ENCODE measurements around the gene KRT85. TPM values are rescaled to one million over a fixed set of nuclear protein-coding genes. Genes with fewer than 3 reads are reported as not detected.
A peak's percentile ranks its signal among the peaks of the same experiment; 100 is the strongest.
"Not testable (repeated sequence)": the region's sequence is repeated elsewhere in the genome, so short reads cannot be mapped to it uniquely, and the experiment has no call there.

The KRT85 gene
- total RNA-seq, 5 donors from 2014 or later (not counting 1 experiment from before 2014, with no cell fraction given), result not detected

DNA sequence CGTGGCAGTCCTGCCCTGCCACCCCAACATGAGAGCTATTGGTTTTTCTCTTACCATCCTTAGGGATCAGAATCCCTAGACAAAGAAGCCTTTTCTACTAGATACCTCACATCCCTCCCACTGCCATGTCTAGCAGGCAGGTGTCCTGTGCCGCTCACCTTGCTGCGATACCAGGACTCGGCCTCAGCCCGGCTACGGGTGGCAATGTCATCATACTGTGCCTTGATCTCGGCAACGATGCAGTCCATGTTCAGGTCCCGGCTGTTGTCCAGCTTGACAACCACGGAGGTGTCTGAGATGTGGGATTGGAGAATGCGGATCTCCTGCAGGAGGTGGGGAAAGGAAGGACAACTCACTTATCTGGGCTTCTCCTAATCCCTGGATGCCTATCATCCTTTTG lies 50.6 kb downstream of the KRT85 start:
- CTCF ChIA-PET, result no interaction called here
- Mint-ChIP-seq H3K27me3 (peaks cover 26 to 44% of the 10 kb centered on the region in 2 donors), H3K36me3 (no peaks in the 10 kb centered on the region), H3K4me1 (peaks cover 0 to 2% (median 0%) of the 10 kb centered on the region in 3 donors), H3K9me3 (no peaks in the 10 kb centered on the region), H3K4me3 (no peak overlapping the region), H3K27ac (no peak overlapping the region)
- DNase-seq (no peak), ATAC-seq (replicated peaks in 1 of 4) (no peak)
- Histone ChIP-seq H3K4me3 (ENCODE audit: control insufficient read depth in 1 of 2, extremely low read depth in 1 of 2, low read length in 1 of 2) (no peak overlapping the region), H3K9me3 (no peaks in the 10 kb centered on the region), H3K36me3 (ENCODE audit: control insufficient read depth in 2 of 2, extremely low read depth in 1 of 2, insufficient read depth in 1 of 2, low read length in 1 of 2) (no peaks in the 10 kb centered on the region), H3K4me1 (ENCODE audit: control insufficient read depth in 1 of 2, extremely low read depth in 1 of 2, insufficient read depth in 2 of 2, low read length in 2 of 2) (no peaks in the 10 kb centered on the region), H3K27me3 (replicated peaks in 1 of 2; ENCODE audit: control insufficient read depth in 2 of 2, extremely low read depth in 1 of 2, insufficient read depth in 2 of 2, low read length in 1 of 2) (peaks cover 0 to 65% of the 10 kb centered on the region in 2 experiments), H3K27ac (ENCODE audit: low read length) (no peak overlapping the region)
- POLR2A ChIA-PET, result no interaction called here
- 91% methylated on average over 4 of the region's 11 CpGs for WGBS (ENCODE audit: insufficient coverage)

DNA sequence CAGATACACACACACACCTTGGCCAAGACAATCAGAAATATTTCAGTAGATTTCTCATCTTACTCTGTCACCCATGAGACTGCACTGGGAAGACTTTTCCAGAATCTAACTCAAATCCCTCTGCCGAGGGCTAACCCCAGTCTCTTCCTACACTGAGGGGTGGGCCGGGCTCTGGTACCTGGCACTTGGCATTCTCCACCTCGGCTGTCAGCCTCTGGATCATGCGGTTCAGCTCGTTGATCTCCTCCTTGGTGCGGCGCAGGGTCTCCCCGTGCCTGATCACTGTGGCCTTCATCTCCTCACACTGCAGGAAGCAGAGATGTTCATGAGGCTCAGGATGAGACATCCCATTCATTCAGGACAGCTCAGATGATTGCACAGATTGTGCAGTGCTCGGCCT lies 51.0 kb downstream of the KRT85 start:
- CTCF ChIA-PET, result no interaction called here

DNA sequence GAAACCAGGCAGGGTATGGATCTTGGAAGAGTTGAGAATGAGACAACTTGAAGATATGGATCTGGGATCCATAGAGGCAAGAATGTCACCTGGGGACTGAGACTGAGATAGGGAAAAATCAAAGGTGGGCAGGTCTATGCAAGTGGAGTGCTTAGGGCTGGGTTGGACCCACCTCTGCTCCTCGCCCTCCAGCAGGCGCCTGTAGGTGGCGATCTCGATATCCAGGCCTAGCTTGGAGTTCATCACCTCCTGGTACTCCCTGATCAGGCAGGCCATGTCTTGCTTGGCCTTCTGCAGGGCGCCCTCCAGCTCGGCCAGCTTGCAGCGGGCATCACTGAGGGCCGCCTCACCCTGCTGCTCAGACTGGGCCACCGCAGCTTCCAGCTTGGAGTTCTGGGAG lies 51.6 kb downstream of the KRT85 start:
- POLR2A ChIA-PET; CTCF ChIA-PET; H3K27ac Mint-ChIP-seq; H3K4me3 Mint-ChIP-seq; H3K9me3 ChIP-seq; H3K36me3 ChIP-seq (ENCODE audit: control insufficient read depth in 2 of 2, extremely low read depth in 1 of 2, insufficient read depth in 1 of 2, low read length in 1 of 2); H3K4me1 ChIP-seq (ENCODE audit: control insufficient read depth in 1 of 2, extremely low read depth in 1 of 2, insufficient read depth in 2 of 2, low read length in 2 of 2); H3K36me3 Mint-ChIP-seq; H3K4me1 Mint-ChIP-seq; H3K4me3 ChIP-seq (ENCODE audit: control insufficient read depth in 1 of 2, extremely low read depth in 1 of 2, low read length in 1 of 2); ATAC-seq (replicated peaks in 1 of 4); H3K9me3 Mint-ChIP-seq; H3K27ac ChIP-seq (ENCODE audit: low read length): not testable (repeated sequence)
- peak in 4 of 35 experiments; percentile 11 to 22 (median 20) for DNase-seq
- 68% methylated on average over 4 of the region's 9 CpGs for WGBS (ENCODE audit: insufficient coverage)
- H3K27me3 ChIP-seq (replicated peaks in 1 of 2; ENCODE audit: control insufficient read depth in 2 of 2, extremely low read depth in 1 of 2, insufficient read depth in 2 of 2, low read length in 1 of 2), result peaks cover 3 to 65% of the 10 kb centered on the region in 2 experiments
- H3K27me3 Mint-ChIP-seq, result peaks cover 32 to 48% of the 10 kb centered on the region in 2 donors

More for the DNA sequence above, 51.0 kb downstream of the KRT85 start:
- H3K27me3 ChIP-seq (replicated peaks in 1 of 2; ENCODE audit: control insufficient read depth in 2 of 2, extremely low read depth in 1 of 2, insufficient read depth in 2 of 2, low read length in 1 of 2), result peaks cover under 1 to 64% of the 10 kb centered on the region in 2 experiments
- Mint-ChIP-seq H3K36me3 (no peaks in the 10 kb centered on the region), H3K27ac (no peak overlapping the region), H3K27me3 (peaks cover 29 to 45% of the 10 kb centered on the region in 2 donors), H3K9me3 (no peaks in the 10 kb centered on the region), H3K4me3 (no peak overlapping the region), H3K4me1 (peaks cover 0 to 2% (median 0%) of the 10 kb centered on the region in 3 donors)
- POLR2A ChIA-PET, result no interaction called here
- no peaks in the 10 kb centered on the region for H3K9me3 ChIP-seq
- no peak overlapping the region for H3K27ac ChIP-seq (ENCODE audit: low read length)
- DNase-seq (no peak), ATAC-seq (replicated peaks in 1 of 4) (no peak)
- no peaks in the 10 kb centered on the region for H3K36me3 ChIP-seq (ENCODE audit: control insufficient read depth in 2 of 2, extremely low read depth in 1 of 2, insufficient read depth in 1 of 2, low read length in 1 of 2)
- no peaks in the 10 kb centered on the region for H3K4me1 ChIP-seq (ENCODE audit: control insufficient read depth in 1 of 2, extremely low read depth in 1 of 2, insufficient read depth in 2 of 2, low read length in 2 of 2)
- WGBS (ENCODE audit: insufficient coverage), result 91% methylated on average over 9 of the region's 9 CpGs
- no peak overlapping the region for H3K4me3 ChIP-seq (ENCODE audit: control insufficient read depth in 1 of 2, extremely low read depth in 1 of 2, low read length in 1 of 2)

DNA sequence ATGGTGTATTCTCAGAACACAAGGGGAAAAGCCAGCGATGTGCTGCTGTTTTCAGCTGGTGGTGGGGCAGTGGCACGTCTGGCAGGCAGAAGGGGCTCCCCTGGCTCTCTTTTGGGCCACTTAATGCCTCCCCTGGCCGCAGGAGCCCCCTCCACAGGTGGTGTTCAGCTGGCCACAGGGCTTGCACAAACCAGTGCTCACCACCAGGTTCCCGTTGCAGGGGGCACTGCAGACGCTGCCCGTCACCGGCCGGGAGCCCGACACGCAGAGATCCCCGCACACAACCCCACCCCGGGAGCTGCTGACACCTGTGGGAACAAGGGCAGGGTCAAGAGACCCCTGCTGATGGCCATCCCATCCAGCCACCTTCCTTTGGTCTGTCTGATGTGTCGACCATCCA lies 52.8 kb downstream of the KRT85 start:
- H3K4me3 ChIP-seq (ENCODE audit: control insufficient read depth in 1 of 2, extremely low read depth in 1 of 2, low read length in 1 of 2), result no peak overlapping the region
- peaks cover 3 to 62% of the 10 kb centered on the region in 2 experiments for H3K27me3 ChIP-seq (replicated peaks in 1 of 2; ENCODE audit: control insufficient read depth in 2 of 2, extremely low read depth in 1 of 2, insufficient read depth in 2 of 2, low read length in 1 of 2)
- ChIA-PET CTCF (no interaction called here), POLR2A (no interaction called here)
- H3K36me3 ChIP-seq (ENCODE audit: control insufficient read depth in 2 of 2, extremely low read depth in 1 of 2, insufficient read depth in 1 of 2, low read length in 1 of 2), result no peaks in the 10 kb centered on the region
- ATAC-seq (replicated peaks in 1 of 4), result no peak
- H3K4me1 ChIP-seq (ENCODE audit: control insufficient read depth in 1 of 2, extremely low read depth in 1 of 2, insufficient read depth in 2 of 2, low read length in 2 of 2), result no peaks in the 10 kb centered on the region
- Mint-ChIP-seq H3K27ac (no peak overlapping the region), H3K9me3 (no peaks in the 10 kb centered on the region), H3K4me1 (peaks cover 0 to 2% (median 0%) of the 10 kb centered on the region in 3 donors), H3K27me3 (peaks cover 36 to 48% of the 10 kb centered on the region in 2 donors), H3K36me3 (no peaks in the 10 kb centered on the region), H3K4me3 (no peak overlapping the region)
- no peak for DNase-seq
- no peaks in the 10 kb centered on the region for H3K9me3 ChIP-seq
- no peak overlapping the region for H3K27ac ChIP-seq (ENCODE audit: low read length)
- 83% methylated on average over 11 of the region's 13 CpGs for WGBS (ENCODE audit: insufficient coverage)

DNA sequence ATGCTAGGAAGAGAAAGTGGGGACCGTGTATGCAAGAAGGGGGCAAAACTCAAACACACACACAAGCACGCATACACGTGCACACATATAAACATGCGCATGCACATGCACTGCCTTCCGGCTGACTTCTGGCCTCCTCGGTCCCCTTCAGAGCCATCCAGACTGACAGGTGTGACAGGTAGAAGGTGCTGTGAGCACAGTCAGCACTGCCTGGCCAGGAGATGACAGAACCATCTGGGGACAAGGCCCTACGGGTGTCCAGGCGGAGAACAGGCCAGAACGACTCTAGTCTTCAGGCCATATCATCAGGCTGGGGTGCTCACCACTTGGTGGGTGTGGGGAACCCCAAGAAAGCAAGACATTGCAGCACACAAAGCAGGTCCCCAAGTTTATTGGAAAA lies 53.4 kb downstream of the KRT85 start:
- ChIA-PET POLR2A (no interaction called here), CTCF (no interaction called here)
- Mint-ChIP-seq H3K4me3 (no peak overlapping the region), H3K4me1 (peaks cover 1 to 3% (median 2%) of the 10 kb centered on the region in 3 donors), H3K9me3 (no peaks in the 10 kb centered on the region), H3K27ac (no peak overlapping the region), H3K27me3 (peaks cover 36 to 50% of the 10 kb centered on the region in 2 donors), H3K36me3 (no peaks in the 10 kb centered on the region)
- no peaks in the 10 kb centered on the region for H3K4me1 ChIP-seq (ENCODE audit: control insufficient read depth in 1 of 2, extremely low read depth in 1 of 2, insufficient read depth in 2 of 2, low read length in 2 of 2)
- no peak for DNase-seq
- no peaks in the 10 kb centered on the region for H3K36me3 ChIP-seq (ENCODE audit: control insufficient read depth in 2 of 2, extremely low read depth in 1 of 2, insufficient read depth in 1 of 2, low read length in 1 of 2)
- 72% methylated on average over 5 of the region's 9 CpGs for WGBS (ENCODE audit: insufficient coverage)
- H3K27ac ChIP-seq (ENCODE audit: low read length), result no peak overlapping the region
- no peak overlapping the region for H3K4me3 ChIP-seq (ENCODE audit: control insufficient read depth in 1 of 2, extremely low read depth in 1 of 2, low read length in 1 of 2)
- no peaks in the 10 kb centered on the region for H3K9me3 ChIP-seq
- H3K27me3 ChIP-seq (replicated peaks in 1 of 2; ENCODE audit: control insufficient read depth in 2 of 2, extremely low read depth in 1 of 2, insufficient read depth in 2 of 2, low read length in 1 of 2), result peaks cover 3 to 64% of the 10 kb centered on the region in 2 experiments
- ATAC-seq (replicated peaks in 1 of 4), result no peak

DNA sequence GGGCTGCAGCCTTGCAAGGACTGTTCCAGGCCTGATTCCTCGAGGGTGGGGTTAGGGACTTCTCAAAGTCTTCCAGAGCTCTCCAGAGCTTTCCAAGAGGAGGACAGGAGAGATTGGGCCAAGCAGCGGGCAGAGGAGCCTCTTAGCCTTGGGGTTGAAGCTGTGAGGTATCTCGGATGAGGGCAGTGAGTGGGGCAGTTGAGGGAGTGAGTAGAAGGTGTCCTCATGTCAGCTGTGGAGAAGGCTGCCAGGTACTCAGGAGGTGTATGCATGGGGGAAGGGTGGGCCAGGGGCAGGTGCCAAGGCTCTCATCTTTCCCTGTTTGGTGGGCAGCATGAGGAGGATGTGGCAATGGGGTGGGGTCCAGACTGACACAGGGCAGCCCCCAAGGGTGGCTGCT lies 53.8 kb downstream of the KRT85 start:
- H3K36me3 Mint-ChIP-seq, result no peaks in the 10 kb centered on the region
- Histone ChIP-seq H3K4me1 (ENCODE audit: control insufficient read depth in 1 of 2, extremely low read depth in 1 of 2, insufficient read depth in 2 of 2, low read length in 2 of 2) (peaks cover 0 to 4% of the 10 kb centered on the region in 2 experiments), H3K27me3 (replicated peaks in 1 of 2; ENCODE audit: control insufficient read depth in 2 of 2, extremely low read depth in 1 of 2, insufficient read depth in 2 of 2, low read length in 1 of 2) (peaks cover 3 to 64% of the 10 kb centered on the region in 2 experiments), H3K27ac (ENCODE audit: low read length) (no peak overlapping the region), H3K4me3 (ENCODE audit: control insufficient read depth in 1 of 2, extremely low read depth in 1 of 2, low read length in 1 of 2) (no peak overlapping the region), H3K9me3 (no peaks in the 10 kb centered on the region), H3K36me3 (ENCODE audit: control insufficient read depth in 2 of 2, extremely low read depth in 1 of 2, insufficient read depth in 1 of 2, low read length in 1 of 2) (no peaks in the 10 kb centered on the region)
- no peak overlapping the region for H3K27ac Mint-ChIP-seq
- peaks cover 41 to 49% of the 10 kb centered on the region in 2 donors for H3K27me3 Mint-ChIP-seq
- DNase-seq, result no peak
- CTCF ChIA-PET, result no interaction called here
- POLR2A ChIA-PET, result no interaction called here
- 41% methylated on average over 3 of the region's 3 CpGs for WGBS (ENCODE audit: insufficient coverage)
- H3K4me1 Mint-ChIP-seq, result peaks cover 5 to 7% (median 6%) of the 10 kb centered on the region in 3 donors
- no peak overlapping the region for H3K4me3 Mint-ChIP-seq
- ATAC-seq (replicated peaks in 1 of 4), result no peak
- H3K9me3 Mint-ChIP-seq, result no peaks in the 10 kb centered on the region

DNA sequence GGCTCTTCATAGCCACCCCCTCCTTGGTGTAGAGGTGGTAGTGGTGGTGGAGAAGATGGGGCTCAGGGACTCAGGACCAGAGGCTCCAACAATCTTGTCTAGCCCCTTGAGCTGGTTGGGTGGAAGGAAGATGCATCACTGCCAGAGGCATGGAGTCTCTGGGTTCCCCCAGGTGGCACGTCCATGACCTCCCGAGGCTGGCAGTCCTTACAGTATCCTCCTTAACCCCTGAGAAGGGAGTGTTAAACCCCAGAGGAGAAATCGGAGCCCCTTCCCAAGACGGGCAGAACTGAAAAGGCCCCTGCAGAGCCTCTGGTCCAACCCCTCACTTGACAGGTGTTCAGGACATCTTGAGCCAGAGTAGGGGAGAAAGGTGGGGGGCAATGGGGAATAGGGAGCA lies 55.2 kb downstream of the KRT85 start:
- POLR2A ChIA-PET, result no interaction called here
- H3K4me3 ChIP-seq (ENCODE audit: control insufficient read depth in 1 of 2, extremely low read depth in 1 of 2, low read length in 1 of 2), result no peak overlapping the region
- Mint-ChIP-seq H3K4me3 (no peak overlapping the region), H3K36me3 (no peaks in the 10 kb centered on the region), H3K27ac (no peak overlapping the region), H3K4me1 (peaks cover 5 to 10% (median 9%) of the 10 kb centered on the region in 3 donors), H3K27me3 (peaks cover 48 to 58% of the 10 kb centered on the region in 2 donors), H3K9me3 (no peaks in the 10 kb centered on the region)
- 53% methylated on average over 3 of the region's 4 CpGs for WGBS (ENCODE audit: insufficient coverage)
- no peak overlapping the region for H3K27ac ChIP-seq (ENCODE audit: low read length)
- CTCF ChIA-PET, result interaction anchor here in 1 of 2 donors (0.9 kb wide), 1 partner anchor 33 kb away, joined by 3 read pairs; no protein-coding TSS in a partner anchor
- ATAC-seq (replicated peaks in 1 of 4) (no peak), DNase-seq (no peak)
- H3K9me3 ChIP-seq, result no peaks in the 10 kb centered on the region
- H3K4me1 ChIP-seq (ENCODE audit: control insufficient read depth in 1 of 2, extremely low read depth in 1 of 2, insufficient read depth in 2 of 2, low read length in 2 of 2), result peaks cover 0 to 11% of the 10 kb centered on the region in 2 experiments
- H3K36me3 ChIP-seq (ENCODE audit: control insufficient read depth in 2 of 2, extremely low read depth in 1 of 2, insufficient read depth in 1 of 2, low read length in 1 of 2), result no peaks in the 10 kb centered on the region
- peaks cover 9 to 67% of the 10 kb centered on the region in 2 experiments for H3K27me3 ChIP-seq (replicated peaks in 1 of 2; ENCODE audit: control insufficient read depth in 2 of 2, extremely low read depth in 1 of 2, insufficient read depth in 2 of 2, low read length in 1 of 2)
